Stimulated activated naive CD8-positive, alpha-beta T cell treated with anti-CD3 and anti-CD28 coated beads, Interleukin-15, Interleukin-2, amounts not matched to agents 100 U/mL and 50 U/mL, for 24 hours (primary cell): Measurements from ENCODE around the gene SPRR2E.
"Not testable (repeated sequence)": the region's sequence is repeated elsewhere in the genome, so short reads cannot be mapped to it uniquely, and the experiment has no call there.

ENCODE experiments used
- ATAC-seq: fragments of 150-1000 bp; cut with Tn5 transposase; one replicate; pipeline ENCODE4 v1.10.0; 2021
- DNase-seq: peaks from one replicate; pipeline ENCODE4 v3.0.0; 2021

The SPRR2E gene

DNA sequence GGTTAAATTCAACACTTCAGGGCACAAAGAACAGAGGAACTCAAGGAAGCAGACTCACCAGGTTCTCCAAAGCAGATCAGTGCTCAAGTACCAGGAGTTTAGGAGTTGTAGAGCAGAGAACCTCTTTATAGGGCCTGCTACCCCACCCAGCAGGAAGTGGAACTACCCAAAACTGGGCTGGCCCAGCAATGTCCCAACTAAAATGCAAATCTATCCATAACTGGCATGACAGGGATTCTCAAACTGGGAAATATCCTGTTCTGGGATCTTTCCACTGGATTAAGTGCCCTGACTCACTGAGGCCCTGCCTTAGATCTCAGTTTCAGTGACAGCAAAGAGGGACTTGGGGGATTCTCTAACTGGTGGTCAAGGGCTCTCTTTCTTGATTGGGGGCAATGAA is at the start of gene SPRR2E:
Gene SPRR2E (minus strand): TSS at position 101 of the 400 bp plus-strand sequence. CDS start 775 bp downstream, outside the sequence.
- DNase-seq, result no peak
- ATAC-seq, result no peak

- DNase-seq, result no peak
- no peak for ATAC-seq
Measured at GRCh38 chr1:153141377-153141776, 47.1 kb upstream of the SPRR2E start.

DNA sequence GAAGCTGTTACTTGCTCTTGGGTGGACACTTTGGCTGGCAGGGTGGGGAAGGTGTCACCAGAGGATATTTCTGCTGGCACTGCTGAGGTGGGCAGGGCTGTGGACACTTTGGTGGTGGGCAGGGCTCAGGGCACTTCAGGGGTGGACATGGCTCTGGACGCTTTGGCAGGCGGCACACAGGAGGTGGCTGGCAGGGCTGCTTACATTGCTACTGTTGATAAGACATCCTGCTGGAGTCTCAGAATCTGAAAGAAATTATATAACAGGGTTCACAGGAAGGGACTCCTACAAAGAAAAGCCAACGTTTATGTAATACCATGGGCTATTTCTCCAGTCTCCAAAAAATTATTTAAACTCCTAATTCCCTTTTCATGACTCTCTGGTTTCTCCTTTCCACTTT is 46.2 kb upstream of the SPRR2E start:
- DNase-seq (no peak), ATAC-seq (no peak)

DNA sequence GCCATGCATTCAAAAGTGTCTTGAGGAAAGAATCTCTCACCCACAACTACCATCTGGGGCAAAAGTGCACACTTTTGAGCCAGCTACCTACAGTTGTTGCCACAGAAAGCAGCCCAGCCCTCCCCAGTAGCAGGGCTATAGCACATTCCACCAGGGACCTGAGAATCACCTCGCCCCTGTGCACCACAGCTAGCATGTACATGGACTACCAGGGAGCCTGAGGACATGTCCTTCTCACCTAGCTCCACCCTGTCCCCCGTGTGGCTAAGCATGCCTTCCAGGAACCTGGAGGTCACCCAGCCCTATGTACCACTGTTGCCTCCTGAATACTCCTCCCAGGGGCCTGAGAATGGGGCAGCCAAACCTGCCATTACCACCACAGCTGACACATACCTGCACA is 39.4 kb upstream of the SPRR2E start:
- ATAC-seq (no peak), DNase-seq (no peak)

- ATAC-seq (no peak), DNase-seq (no peak)
Measured at GRCh38 chr1:153133267-153133666, 38.9 kb upstream of the SPRR2E start.

DNA sequence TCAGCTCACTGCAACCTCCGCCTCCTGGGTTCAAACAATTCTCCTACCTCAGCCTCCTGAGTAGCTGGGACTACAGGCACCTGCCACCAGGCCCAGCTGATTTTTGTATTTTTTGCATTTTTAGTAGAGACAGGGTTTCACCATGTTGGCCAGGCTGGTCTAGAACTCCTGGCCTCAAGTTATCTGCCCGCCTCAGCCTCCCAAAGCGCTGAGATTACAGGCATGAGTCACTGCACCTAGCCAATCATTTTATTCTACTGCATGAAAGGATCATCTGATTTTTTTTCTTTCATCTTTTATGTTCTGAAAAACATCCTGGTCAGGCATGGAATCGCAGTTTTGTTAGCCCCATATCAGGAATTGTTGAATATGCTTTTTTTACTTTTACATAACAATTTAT is 34.4 kb upstream of the SPRR2E start:
- not testable (repeated sequence) for DNase-seq, ATAC-seq

DNA sequence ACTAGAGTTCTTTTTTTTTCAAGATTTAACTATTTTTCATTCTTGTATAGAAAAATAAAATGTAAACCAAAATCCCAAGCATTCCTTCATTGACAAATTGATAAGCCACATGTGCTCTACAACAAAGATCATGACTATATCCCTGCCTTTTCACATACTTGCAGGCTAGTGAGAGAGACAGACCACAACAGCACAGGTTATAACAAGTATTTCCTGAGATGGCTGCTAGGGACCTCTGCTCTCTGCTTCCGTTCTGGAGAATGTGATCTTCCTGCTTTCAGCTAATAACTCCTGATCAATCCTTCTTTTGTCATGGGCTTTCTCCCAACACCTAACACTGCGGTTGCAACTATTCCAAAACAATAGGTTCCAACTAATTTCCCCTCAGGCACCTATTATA is 33.0 kb upstream of the SPRR2E start:
- DNase-seq, result no peak

GRCh38 chr1:153125536-153125935 is 31.2 kb upstream of the SPRR2E start:
- DNase-seq (no peak), ATAC-seq (no peak)

More for the DNA sequence above, 33.0 kb upstream of the SPRR2E start:
- no peak for ATAC-seq

DNA sequence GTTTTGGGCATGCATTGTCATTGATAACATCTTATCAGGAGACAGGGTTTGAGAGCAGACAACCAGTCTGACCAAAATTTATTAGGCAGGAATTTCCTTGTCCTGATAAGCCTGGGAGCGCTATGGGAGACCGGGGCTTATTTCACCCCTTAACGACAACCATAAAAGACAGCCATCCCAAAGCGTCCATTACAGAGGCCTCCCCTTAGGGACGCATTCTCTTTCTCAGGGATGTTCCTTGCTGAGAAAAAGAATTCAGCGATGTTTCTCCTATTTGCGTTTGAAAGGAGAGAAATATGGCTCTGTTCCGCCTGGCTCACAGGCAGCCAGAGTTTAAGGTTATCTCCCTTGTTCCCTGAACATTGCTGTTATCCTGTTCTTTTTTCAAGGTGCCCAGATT is 29.5 kb upstream of the SPRR2E start:
- ATAC-seq, DNase-seq: not testable (repeated sequence)

DNA sequence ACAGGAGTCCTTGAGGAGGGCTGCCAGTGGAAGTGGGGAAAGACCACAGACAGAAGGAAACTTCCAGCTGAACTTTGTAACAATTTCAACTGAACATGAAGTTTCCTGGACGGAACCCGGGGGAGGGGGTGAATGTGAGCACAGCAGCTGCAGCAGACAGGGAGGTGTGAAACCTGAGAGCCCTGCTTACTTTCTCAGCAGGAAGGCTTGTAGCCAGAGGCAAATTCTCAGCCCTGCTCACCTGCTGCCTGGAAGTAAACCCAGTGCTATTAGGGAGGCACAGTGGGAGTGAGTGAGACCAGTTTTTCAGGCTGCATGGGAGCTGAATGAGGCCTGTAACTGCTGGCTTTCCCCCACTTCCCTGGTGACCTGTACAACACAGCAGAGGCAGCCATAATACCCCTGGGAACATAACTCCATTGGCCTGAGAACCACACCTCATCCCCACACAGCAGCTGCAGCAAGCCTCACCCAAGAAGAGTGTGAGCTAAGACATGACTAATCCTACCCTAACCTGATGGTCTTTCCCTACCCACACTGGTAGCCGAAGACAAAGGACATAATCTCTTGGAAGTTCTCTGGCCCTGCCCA is 28.6 kb upstream of the SPRR2E start:
- no peak for ATAC-seq
- no peak for DNase-seq

GRCh38 chr1:153120945-153121344 is 26.6 kb upstream of the SPRR2E start:
- DNase-seq, result no peak
- ATAC-seq, result no peak

DNA sequence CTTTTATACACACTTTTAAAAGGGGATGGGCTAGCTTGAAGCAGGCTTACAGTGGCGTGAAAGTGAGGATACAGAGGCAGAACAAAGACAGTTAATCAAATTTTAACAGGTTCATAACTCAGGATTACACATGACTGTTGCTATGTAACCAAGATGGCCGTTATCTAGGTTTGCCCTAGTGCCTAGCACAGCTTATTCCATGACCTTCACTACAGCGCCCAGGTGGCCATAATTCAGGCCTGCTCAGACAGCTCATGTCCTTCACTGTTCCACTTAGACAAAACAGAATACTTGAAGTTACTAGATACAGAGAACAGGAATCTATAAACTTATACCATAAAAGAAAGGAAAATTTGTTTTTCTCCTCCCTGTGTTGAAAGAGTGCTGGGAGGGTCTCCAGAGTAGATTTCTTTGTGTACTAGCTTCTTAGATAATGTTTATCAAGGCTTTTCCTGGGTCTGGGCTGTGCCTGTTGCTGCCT is 25.2 kb upstream of the SPRR2E start:
- DNase-seq (no peak), ATAC-seq (no peak)

DNA sequence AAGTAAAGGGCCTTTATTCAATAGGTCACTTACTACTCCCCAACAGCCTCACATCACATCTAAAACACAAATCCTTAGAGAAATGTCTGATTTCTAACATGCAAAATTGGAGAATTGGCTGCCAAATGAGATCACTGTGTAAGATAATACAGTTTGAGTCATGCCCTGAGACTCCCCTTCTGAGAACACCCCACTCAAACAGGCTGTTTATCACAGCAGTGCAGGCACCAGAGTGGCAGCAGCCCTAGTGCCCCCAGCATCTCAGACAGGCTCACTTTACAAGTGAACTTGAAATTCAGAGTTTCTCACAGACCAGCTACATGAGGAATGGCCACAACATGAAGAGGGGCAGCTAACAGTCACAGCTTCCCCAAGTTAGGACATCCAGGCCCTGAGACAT is 20.9 kb upstream of the SPRR2E start:
- not testable (repeated sequence) for DNase-seq, ATAC-seq

GRCh38 chr1:153113416-153113815 is 19.1 kb upstream of the SPRR2E start, which contains the start of gene SPRR2F:
Gene SPRR2F (minus strand): TSS chr1:153113516. CDS start chr1:153112733, 783 bp downstream.
- DNase-seq (no peak), ATAC-seq (no peak)

GRCh38 chr1:153112454-153112853 is 18.1 kb upstream of the SPRR2E start:
- DNase-seq, ATAC-seq: not testable (repeated sequence)

DNA sequence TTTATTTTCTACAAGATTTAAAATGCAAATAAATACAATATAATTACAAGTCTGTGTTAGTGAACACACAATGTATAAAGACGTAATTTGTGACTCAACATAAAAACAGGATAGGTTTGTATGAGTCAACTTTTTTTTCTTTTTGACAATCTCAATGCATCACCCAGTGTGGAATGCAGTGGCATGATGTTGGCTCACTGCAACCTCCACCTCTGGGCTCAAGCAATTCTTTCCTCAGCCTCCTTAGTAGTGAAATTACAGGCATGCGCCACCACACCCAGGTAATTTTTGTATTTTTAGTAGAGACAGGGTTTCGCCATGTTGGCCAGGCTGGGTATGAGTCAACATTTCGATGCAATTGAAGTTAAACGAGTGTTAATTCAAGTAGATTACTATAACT is 5.9 kb upstream of the SPRR2E start:
- no peak for DNase-seq
- no peak for ATAC-seq

GRCh38 chr1:153099461-153100045 is 5.2 kb upstream of the SPRR2E start:
- DNase-seq (no peak), ATAC-seq (no peak)

DNA sequence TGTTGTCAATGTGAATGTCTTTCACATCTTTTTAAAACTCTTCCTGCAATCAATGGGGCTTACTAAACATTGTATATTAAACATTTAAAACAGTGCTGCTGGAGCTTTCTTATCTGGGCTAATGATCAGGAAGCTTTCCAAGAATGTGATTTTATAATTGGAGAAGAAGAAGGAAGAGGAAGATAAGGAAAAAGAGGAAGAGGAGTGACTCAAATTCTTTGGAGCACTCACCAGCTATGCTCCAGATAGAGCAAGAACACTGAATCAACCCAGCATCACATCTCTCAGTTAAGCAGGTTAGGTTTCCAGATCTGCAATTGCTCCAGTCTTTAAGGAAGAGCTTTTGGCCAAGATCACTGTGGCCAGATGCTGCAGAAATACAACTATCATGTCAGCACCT is 1.4 kb upstream of the SPRR2E start:
- DNase-seq (no peak), ATAC-seq (no peak)

- DNase-seq (no peak), ATAC-seq (no peak)
Measured at GRCh38 chr1:153087652-153088051, 6.7 kb downstream of the SPRR2E start.

DNA sequence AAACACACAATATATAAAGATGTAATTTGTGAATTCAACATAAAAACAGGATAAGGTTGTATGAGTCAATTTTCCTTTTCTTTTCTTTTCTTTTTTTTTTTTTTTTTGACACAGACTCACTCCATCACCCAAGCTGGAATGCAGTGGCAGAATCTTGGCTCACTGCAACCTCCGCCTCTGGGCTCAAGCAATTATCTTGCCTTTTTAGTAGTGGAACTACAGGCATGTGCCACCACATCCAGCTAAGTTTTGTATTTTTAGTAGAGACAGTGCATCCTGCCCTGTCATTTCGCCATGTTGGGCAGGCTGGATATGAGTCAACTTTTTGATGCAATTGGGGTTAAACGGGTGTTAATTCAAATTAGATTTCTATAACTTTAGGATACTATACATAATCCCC is 12.6 kb downstream of the SPRR2E start:
- ATAC-seq, result no peak
- no peak for DNase-seq

DNA sequence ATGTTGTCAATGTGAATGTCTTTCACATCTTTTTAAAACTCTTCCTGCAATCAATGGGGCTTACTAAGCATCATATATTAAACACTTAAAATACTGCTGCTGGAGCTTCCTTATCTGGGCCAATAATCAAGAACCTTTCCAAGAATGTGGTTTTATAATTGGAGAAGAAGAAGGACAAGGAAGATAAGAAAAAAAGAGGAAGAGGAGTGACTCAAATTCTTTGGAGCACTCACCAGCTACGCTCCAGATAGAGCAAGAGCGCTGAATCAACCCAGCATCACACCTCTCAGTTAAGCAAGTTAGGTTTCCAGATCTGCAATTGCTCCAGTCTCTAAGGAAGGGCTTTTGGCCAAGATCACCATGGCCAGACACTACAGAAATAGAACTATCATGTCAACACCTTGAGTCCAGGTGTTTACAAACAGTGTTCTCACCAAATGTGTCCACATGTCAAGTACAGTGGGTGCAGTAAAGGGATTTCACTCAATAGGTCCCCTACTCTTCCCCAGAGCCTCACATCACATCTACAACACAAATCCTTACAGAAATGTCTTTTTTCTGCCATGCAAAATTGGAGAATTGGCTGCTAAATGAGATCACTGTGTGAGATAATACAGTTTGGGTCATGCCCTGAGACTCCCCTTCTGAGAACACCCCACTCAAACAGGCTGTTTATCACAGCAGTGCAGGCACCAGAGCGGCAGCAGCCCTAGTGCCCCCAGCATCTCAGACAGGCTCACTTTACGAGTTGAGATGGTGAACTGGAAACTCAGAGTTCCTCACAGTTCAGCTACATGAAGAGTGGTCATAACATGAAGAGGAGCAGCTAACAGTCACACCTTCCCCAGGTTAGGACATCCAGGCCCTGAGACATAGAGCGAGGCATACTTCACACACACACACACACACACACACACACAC is 21.3 kb downstream of the SPRR2E start:
- ATAC-seq (no peak), DNase-seq (no peak)

DNA sequence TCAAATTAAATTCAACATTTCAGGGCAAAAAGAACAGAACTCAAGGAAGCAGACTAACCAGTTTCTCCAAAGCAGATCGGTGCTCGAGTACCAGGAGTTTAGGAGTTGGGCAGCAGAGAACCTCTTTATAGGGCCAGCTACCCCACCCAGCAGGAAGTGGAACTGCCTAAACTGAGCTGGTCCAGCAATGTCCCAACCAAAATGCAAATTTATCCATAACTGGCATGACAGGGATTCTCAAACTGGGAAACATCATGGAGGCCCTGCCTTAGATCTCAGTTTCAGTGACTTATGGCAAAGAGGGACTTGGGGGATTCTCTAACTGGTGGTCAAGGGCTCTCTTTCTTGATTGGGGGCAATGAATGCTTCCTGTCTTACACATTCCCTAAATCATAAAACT is 22.8 kb downstream of the SPRR2E start, which contains the start of gene SPRR2B:
Gene SPRR2B (minus strand): TSS at position 101 of the 400 bp plus-strand sequence. CDS start 772 bp downstream, outside the sequence.
- DNase-seq (no peak), ATAC-seq (no peak)

DNA sequence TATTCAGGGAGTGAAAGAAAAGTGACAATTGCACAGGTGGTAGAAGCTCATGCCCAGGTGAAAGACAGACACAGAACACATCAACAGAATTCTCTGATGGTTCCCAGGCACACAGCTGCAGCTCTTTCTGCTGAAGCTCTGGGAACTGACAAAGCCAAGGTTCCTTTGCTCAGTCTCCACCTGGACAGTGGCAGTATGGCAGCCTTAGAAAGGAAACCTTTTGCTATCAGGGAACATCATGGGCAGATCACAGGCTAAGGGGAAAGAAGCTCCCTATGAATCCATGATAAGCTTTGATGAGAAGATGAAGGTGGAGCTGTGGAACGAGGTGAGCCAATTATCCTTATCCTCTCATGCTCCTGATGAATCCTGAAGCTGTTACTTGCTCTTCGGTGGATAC is 24.1 kb downstream of the SPRR2E start:
- ATAC-seq, result no peak

More for the DNA sequence above, 24.1 kb downstream of the SPRR2E start:
- no peak for DNase-seq
